CD4-positive, alpha-beta T cell treated with Interleukin-21 for 1 hour (primary cell): ENCODE results near the gene TRAPPC5.

Experiments used
- DNase-seq: peaks from one replicate; pipeline ENCODE4 v3.0.0-alpha.2; 2020

The TRAPPC5 gene

DNA sequence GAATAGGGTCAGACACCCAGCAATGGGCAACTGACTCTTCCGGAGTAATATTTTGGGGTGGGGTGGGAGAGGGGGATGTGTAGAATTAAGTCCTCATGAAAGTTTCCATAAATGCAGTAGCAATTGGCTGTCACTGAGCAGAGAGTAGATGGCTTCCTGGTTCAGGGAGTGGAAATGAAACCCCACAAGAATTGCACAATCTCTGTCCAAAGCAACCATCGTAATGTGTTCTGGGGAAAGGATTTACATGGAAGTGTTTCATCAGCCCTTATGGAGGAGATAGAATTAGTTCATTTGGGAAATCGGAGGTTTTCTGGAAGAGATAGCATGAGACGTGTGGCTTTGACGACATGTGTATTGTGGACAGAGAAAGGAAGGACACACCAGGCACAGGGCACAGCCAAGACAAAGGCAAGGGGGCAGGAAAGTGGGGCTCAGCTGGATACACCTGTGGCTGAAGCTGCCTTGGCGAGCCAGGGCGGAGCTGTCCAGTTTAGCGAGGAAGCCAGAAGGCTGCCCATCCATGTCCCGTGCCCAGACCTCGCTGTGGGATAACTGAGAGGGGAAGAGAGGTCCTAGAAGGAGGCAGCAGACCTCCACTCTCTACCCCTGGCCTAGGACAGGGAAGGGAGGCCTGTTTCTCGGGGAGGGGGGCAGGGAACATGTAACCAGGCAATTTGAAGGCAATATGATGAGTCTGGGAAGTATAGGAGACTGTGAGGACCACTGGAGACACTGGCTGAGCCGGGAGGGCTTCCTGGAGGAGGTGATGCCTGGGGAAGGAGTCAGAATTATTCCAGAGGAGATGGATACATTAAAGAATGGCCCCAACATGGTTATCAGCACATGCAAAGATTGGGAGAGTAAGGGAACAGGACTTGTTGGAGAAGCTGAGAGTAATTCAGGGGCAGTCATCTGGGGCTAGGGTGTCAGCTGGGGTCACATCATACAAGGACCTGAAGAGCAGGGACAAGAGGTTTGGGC lies 53.9 kb downstream of the TRAPPC5 start:
- DNase-seq, result no peak

GRCh38 chr19:7736148-7736547 lies 55.5 kb downstream of the TRAPPC5 start:
- DNase-seq, result no peak

DNA sequence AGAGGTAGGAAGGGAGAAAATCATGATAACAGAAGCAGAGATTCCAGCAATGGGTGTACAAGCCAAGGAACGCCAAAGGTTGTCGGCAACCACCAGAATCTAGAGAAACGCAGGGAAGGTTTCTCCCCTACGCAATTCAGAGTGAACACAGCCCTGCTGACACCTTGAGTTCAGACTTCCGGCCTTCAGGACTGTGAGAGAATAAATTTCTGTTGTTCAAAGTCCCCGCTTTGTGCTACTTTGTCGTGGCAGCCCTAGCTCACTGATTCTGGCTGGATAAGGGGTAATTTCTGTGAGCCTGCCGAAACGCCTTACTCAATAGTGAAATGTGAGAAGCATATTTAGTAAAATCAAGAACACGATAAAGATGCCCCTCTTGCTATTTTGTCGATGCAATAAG lies 56.6 kb downstream of the TRAPPC5 start:
- DNase-seq, result no peak
